ENCODE measurements around the gene MOSPD3. TPM values are rescaled to one million over a fixed set of nuclear protein-coding genes. Genes with fewer than 3 reads are reported as not detected.

The MOSPD3 gene
- total and polyA plus RNA-seq, 2 donors (not counting 3 experiments of a cell fraction or from before 2014, with no cell fraction given): 24.4 to 40.7 TPM

DNA sequence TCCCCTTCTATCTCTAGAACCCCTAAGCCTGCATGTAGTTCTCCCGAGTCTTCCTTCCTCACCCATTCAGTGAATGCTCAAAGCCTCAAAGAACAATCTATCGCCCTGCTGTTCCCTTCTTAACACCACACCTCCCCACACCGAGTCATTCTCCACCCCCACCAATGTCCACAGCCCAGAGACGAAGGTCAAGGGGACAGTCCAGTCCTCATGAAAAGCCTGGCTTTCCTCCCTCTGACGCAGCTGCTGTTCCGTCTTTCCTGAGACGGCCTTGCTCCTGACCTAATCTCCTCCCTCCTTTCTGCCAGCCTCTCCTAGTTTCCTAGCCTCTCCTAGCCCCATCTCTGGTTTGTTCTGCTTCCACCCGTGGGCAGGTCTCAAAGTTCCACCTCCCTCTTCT is 9.2 kb downstream of the MOSPD3 start:
- FAIRE-seq (no peak), DNase-seq (ENCODE audit: low read depth, low spot score) (no peak)
- TF ChIP-seq, protein P1, sequence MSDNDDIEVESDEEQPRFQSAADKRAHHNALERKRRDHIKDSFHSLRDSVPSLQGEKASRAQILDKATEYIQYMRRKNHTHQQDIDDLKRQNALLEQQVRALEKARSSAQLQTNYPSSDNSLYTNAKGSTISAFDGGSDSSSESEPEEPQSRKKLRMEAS (IDR thresholded peaks at IDR 0.05; ENCODE audit: insufficient read depth, insufficient read length): no peak
- TF ChIP-seq POLR2A (IDR thresholded peaks at IDR 0.05; ENCODE audit: low read depth, low read length) (no peak), MYC (IDR thresholded peaks at IDR 0.05; ENCODE audit: low read depth, low read length) (no peak), FOS (IDR thresholded peaks at IDR 0.05; ENCODE audit: borderline replicate concordance, insufficient read depth, low read length) (no peak)
- Histone ChIP-seq H3K27ac (ENCODE audit: insufficient read depth, low read depth, low read length) (no peak overlapping the region), H3K4me1 (ENCODE audit: control insufficient read depth, extremely low read depth, insufficient read depth, low read length) (no peaks in the 10 kb centered on the region), H4K20me1 (replicated peaks; ENCODE audit: control insufficient read depth, extremely low read depth, insufficient read depth, low read length) (no peaks in the 10 kb centered on the region), H3K9ac (replicated peaks; ENCODE audit: extremely low read depth, insufficient read depth, low read length) (no peak overlapping the region), H3K9me3 (replicated peaks; ENCODE audit: control insufficient read depth, insufficient read depth, low read length) (no peaks in the 10 kb centered on the region), H3K9me1 (replicated peaks; ENCODE audit: control insufficient read depth, extremely low read depth, insufficient read depth, low read length) (no peaks in the 10 kb centered on the region), H2AFZ (ENCODE audit: low read depth, low read length) (no peak overlapping the region), H3K79me2 (ENCODE audit: control insufficient read depth, insufficient read depth, low read length) (no peaks in the 10 kb centered on the region), H3K4me2 (ENCODE audit: insufficient read depth, low read length) (no peak overlapping the region), H3K27me3 (ENCODE audit: control insufficient read depth in 2 of 2, insufficient read depth in 2 of 2, low read length in 2 of 2) (no peaks in the 10 kb centered on the region), H3K36me3 (ENCODE audit: control insufficient read depth in 2 of 2, extremely low read depth in 1 of 2, insufficient read depth in 2 of 2, low read length in 2 of 2) (no peaks in the 10 kb centered on the region), H3K4me3 (replicated peaks in 1 of 3; ENCODE audit: insufficient read depth in 1 of 3, low read depth in 1 of 3, low read length in 3 of 3) (no peak overlapping the region)
- ChIA-PET POLR2A (no interaction called here), CTCF (interaction anchor here (1.1 to 1.6 kb wide), 2 partner anchors 8 to 9 kb away, joined by 3 to 4 read pairs; partner anchors contain the start of gene MOSPD3)
- intact Hi-C loops (cut with micrococcal nuclease) (no loop called here), dilution Hi-C loops (cut with MboI; ENCODE audit: extremely low pct_ligation_motif_present, low sequenced_read_pairs) (no loop called here)
- no TSS peak for BruUV-seq (replicated peaks)

DNA sequence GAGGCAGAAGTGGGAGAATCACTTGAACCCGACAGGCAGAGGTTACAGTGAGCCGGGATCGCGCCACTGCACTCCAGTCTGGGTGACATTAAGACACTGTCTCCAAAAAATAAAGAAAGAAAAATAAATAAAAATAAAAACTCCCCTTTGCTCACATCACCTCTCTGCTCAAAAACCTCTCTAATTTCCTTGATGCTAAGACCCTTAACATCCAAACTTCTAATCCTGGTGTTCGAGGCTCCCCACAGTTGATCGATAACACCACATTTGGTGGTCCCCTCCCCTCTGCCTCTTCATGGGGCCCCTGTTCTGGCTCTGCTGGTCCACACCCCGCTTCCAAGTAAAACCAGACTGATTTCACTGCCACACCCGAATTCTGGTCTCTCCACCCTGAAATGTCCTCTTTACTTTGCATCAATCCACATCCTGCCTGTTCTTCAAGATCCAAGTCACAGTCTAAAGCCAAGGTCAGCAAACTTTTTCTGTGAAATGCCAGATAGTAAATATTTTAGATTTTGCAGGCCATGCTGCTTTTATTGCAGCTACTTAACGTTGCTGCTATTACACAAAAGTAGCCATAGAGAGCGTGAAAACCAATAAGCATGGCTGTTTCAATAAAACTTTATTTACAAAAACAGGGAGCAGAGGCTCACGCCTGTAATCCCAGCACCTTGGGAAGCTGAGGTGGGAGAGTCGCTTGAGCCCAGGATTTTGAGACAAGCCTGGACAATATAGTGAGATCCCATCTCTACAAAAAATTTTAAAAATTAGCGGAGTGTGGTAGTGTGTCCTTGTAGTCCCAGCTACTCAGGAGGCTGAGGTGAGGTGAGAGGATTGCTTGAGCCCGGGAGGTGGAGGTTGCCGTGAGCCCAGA is 11.8 kb downstream of the MOSPD3 start:
- Histone ChIP-seq H3K36me3 (ENCODE audit: control insufficient read depth in 2 of 2, extremely low read depth in 1 of 2, insufficient read depth in 2 of 2, low read length in 2 of 2) (no peaks in the 10 kb centered on the region), H3K9me3 (replicated peaks; ENCODE audit: control insufficient read depth, insufficient read depth, low read length) (no peaks in the 10 kb centered on the region), H3K9ac (replicated peaks; ENCODE audit: extremely low read depth, insufficient read depth, low read length) (no peak overlapping the region), H3K79me2 (ENCODE audit: control insufficient read depth, insufficient read depth, low read length) (no peaks in the 10 kb centered on the region), H3K4me2 (ENCODE audit: insufficient read depth, low read length) (no peak overlapping the region), H3K9me1 (replicated peaks; ENCODE audit: control insufficient read depth, extremely low read depth, insufficient read depth, low read length) (no peaks in the 10 kb centered on the region), H3K4me1 (ENCODE audit: control insufficient read depth, extremely low read depth, insufficient read depth, low read length) (peaks cover 3% of the 10 kb centered on the region), H4K20me1 (replicated peaks; ENCODE audit: control insufficient read depth, extremely low read depth, insufficient read depth, low read length) (no peaks in the 10 kb centered on the region), H3K4me3 (replicated peaks in 1 of 3; ENCODE audit: insufficient read depth in 1 of 3, low read depth in 1 of 3, low read length in 3 of 3) (no peak overlapping the region), H3K27ac (ENCODE audit: insufficient read depth, low read depth, low read length) (no peak overlapping the region), H2AFZ (ENCODE audit: low read depth, low read length) (no peak overlapping the region), H3K27me3 (ENCODE audit: control insufficient read depth in 2 of 2, insufficient read depth in 2 of 2, low read length in 2 of 2) (no peaks in the 10 kb centered on the region)
- DNase-seq (ENCODE audit: low read depth, low spot score): no peak
- TF ChIP-seq POLR2AphosphoS5 (IDR thresholded peaks at IDR 0.05; ENCODE audit: insufficient read depth, low read depth, low read length): no peak
- TF ChIP-seq, protein P1 (IDR thresholded peaks at IDR 0.05; ENCODE audit: insufficient read depth, insufficient read length): no peak
- TF ChIP-seq, protein P2, sequence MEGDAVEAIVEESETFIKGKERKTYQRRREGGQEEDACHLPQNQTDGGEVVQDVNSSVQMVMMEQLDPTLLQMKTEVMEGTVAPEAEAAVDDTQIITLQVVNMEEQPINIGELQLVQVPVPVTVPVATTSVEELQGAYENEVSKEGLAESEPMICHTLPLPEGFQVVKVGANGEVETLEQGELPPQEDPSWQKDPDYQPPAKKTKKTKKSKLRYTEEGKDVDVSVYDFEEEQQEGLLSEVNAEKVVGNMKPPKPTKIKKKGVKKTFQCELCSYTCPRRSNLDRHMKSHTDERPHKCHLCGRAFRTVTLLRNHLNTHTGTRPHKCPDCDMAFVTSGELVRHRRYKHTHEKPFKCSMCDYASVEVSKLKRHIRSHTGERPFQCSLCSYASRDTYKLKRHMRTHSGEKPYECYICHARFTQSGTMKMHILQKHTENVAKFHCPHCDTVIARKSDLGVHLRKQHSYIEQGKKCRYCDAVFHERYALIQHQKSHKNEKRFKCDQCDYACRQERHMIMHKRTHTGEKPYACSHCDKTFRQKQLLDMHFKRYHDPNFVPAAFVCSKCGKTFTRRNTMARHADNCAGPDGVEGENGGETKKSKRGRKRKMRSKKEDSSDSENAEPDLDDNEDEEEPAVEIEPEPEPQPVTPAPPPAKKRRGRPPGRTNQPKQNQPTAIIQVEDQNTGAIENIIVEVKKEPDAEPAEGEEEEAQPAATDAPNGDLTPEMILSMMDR (IDR thresholded peaks at IDR 0.05; ENCODE audit: extremely low read depth in 1 of 2, insufficient read depth in 1 of 2, low read depth in 1 of 2, low read length in 2 of 2): no peak
- TF ChIP-seq MYC (IDR thresholded peaks at IDR 0.05; ENCODE audit: low read depth, low read length): no peak
- no peak for TF ChIP-seq POLR2A (IDR thresholded peaks at IDR 0.05; ENCODE audit: low read depth, low read length)
- no peak for TF ChIP-seq FOS (IDR thresholded peaks at IDR 0.05; ENCODE audit: borderline replicate concordance, insufficient read depth, low read length)
- no peak for TF ChIP-seq JUN (IDR thresholded peaks at IDR 0.05; ENCODE audit: borderline replicate concordance, insufficient read depth, insufficient read length, low read depth)
- no peak for TF ChIP-seq EZH2 (IDR thresholded peaks at IDR 0.05; ENCODE audit: borderline replicate concordance, low read depth, low read length, severe bottlenecking)
- no peak for TF ChIP-seq GATA2 (IDR thresholded peaks at IDR 0.05; ENCODE audit: insufficient read depth, insufficient read length, low read depth, low read length)
- BruUV-seq (replicated peaks): no TSS peak
- intact Hi-C loops (cut with micrococcal nuclease) (no loop called here), dilution Hi-C loops (cut with MboI; ENCODE audit: extremely low pct_ligation_motif_present, low sequenced_read_pairs) (no loop called here)
- ChIA-PET CTCF (interaction anchor here (1.5 kb wide), 1 partner anchor 10 kb away, joined by 4 read pairs; no protein-coding TSS in a partner anchor), POLR2A (interaction anchor here (0.7 kb wide), 1 partner anchor 595 kb away, joined by 3 read pairs; no protein-coding TSS in a partner anchor)
- FAIRE-seq: no peak

All from endothelial cell of umbilical vein (primary cell).